IPS-NIHi11 (cell line): ENCODE measurements around the gene GATAD2B.

Experiments
- DNase-seq: peaks from one replicate; pipeline ENCODE4 v3.0.0; 2012; ENCODE audit warnings: mixed read lengths, low spot score

The GATAD2B gene

GRCh38 chr1:153922972-153923925 lies at the start of gene GATAD2B:
Gene GATAD2B, minus strand, starts transcription at chr1:153922972. Its CDS starts 94,625 bp downstream, at chr1:153828347.
- peak; percentile 95 for DNase-seq

DNA sequence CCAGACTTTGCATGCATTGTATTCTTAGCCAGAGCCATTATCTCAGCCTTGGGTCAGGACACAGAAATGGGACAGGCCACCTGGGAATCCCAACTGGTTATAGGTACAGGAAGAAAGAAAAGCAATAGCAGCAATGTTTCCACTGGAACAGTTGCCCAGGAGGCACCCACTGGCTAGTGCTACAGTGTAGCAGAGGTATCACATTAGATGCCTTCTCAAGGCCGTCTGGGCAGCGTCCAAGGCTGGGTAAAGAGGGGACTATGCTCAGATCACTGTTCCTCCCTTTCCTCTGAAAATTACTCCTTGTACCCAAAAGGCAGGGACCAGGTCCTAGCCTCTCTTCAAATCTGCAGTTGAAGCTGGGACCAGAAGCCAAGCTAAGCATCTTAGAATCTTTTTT lies 47.6 kb upstream of the GATAD2B start:
- DNase-seq: no peak

DNA sequence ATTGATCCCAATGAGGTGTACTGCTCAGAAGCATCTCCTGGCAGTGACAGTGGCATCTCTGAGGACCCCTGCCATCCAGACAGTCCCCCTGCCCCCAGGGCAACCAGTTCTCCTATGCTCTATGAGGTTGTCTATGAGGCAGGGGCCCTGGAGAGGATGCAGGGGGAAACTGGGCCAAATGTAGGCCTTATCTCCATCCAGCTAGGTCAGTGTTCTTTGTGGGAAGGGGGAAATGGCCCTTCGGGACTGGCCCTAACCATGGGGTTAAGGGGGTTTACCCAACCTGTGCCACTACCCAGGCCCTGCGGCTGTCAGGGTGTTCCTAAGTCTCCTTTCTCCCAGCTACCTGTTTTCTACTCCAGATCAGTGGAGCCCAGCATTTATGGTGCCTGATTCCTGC lies 46.2 kb upstream of the GATAD2B start:
- DNase-seq: no peak

DNA sequence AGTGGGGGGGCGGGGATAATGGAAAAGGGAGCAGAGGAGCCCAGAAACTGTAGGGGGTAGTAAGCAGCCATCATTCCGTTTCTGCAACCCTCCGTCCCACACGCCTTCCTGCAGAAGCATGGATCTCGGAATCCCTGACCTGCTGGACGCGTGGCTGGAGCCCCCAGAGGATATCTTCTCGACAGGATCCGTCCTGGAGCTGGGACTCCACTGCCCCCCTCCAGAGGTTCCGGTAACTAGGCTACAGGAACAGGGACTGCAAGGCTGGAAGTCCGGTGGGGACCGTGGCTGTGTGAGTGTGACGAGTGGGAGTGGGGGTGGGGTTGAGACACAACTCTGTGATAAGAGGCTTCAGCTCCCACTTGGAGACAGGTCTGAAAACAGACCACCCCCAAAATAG lies 45.6 kb upstream of the GATAD2B start:
- no peak for DNase-seq

- DNase-seq: no peak
These were observed 45.2 kb upstream of the GATAD2B start for GRCh38 chr1:153968000-153968363.

DNA sequence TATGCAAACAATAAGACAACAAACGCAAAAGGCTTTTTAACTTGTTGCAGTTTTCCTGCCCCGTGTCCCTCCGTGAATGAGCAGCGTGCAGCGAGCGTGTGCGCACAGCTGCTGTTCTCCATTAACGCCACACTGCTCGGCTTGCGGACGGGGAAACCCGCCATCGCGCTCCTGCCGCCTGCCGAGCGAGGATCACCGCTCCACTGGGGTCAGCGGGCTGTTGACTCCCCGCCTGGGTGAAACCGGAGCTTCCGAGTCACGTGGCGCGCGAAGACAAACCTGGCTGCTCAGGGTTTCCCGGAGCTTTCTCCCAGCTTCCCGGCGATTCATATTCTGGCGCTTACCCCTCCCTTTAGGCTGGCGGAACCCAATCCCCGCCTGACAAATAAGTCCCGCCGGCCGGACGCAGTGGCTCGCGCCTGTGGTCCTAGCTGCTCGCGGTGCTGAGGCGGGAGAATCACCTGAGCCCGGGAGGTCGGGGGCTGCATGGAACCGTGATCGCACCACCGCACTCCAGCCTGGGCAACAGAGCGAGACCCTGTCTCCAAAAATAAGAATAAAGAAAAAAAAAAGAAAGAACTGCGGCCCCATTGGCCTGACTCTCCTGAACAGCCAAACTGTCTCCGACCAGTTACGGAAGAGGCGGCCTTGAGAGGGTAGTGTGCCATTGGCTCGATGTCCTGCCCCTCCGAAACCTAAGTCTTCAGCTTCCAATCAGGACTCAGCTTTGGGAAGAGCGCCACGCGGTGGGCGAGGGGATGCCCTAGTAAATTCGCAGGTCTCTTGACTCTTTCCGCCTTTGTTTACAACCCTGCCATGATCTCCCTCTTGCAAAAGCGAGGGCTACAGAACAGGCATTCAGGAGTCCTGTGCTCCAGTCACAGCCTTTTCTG lies 44.6 kb upstream of the GATAD2B start, which contains the start of gene CREB3L4:
Gene CREB3L4 (plus strand): TSS at position 796 of the 893 bp plus-strand sequence. CDS start 624 bp downstream, outside the sequence.
- peak; percentile 83 for DNase-seq

GRCh38 chr1:153963850-153964331 lies 41.1 kb upstream of the GATAD2B start:
- DNase-seq: peak; percentile 44

DNA sequence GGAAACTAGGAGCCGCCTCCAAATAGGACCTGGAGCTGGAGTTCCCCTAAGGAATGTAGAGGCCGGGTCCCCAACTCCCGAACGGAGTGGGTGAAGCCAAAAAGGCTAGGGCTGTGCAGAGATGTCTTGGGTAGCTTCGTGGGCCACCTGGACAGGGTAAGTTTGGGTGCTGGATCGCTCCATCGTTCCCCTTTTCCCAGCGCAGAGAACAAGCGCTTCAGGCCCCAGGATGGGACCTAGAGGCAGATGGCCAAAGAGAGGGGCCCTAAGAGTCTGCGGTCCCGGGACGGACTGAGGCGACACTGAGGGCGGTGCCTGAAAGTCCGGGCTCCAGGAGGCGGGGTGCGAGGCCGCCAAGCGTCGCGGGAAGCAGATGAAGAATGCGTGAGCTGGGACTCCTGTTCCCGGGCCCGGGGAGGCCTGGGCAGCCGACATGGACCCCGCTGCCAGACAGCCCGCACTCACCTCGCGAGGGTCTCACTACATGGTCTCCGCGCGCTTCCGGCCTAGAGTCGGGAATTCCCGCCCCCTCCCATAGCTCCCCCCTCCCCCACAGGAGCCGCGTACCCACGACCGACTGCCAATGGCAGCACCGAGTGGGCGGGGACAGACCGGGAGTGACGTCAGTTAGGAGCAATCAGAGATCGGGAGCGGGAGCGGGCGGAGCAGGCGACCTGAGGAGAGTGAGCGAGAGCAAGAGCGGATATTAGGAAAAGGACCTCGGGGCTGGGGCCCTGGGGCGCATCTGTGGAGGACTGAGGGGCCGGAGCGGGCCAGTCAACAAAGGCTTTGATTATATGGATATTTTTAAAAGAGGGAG lies 40.5 kb upstream of the GATAD2B start, which contains the start of gene SLC39A1:
Gene SLC39A1 (minus strand): TSS at position 508 of the 820 bp plus-strand sequence. CDS start 822 bp downstream, outside the sequence.
- DNase-seq: peak; percentile 88

GRCh38 chr1:153962088-153963029 lies 39.6 kb upstream of the GATAD2B start:
- no peak for DNase-seq

DNA sequence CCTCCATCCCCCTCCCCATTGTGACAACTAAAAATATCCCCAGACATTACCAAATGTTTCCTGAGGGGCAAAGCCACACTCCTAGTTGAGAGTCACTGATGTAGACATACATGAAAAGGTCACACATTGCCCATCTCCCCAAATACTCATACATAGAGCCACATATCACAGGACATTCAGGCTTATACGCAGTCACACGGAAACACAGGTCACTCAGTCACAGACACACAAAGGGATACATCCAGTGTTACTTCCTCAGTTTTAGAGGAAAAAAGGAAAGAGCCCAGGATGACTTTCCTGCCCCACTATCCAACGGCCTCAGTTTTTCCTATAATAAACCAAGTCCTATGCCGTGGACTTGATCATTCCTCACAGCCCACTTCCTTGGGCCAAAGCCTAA lies 38.6 kb upstream of the GATAD2B start:
- no peak for DNase-seq

- no peak for DNase-seq
These were observed 37.4 kb upstream of the GATAD2B start for GRCh38 chr1:153960206-153960605.

DNA sequence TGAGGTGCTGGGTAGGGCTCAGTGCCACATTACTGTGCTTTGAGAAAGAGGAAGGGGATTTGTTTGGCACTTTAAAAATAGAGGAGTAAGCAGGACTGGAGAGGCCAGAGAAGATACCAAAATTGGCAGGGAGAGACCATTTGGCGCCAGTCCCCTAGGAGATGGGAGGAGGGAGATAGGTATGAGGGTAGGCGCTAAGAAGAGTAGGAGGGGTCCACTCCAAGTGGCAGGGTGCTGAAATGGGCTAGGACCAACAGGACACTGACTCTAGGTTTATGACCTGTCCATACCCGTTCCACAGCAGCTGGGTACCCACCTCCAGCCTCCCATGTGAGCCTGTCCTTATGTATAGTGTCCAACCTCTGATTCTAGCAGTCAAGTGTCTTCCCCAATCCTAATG lies 36.7 kb upstream of the GATAD2B start:
- DNase-seq: no peak

DNA sequence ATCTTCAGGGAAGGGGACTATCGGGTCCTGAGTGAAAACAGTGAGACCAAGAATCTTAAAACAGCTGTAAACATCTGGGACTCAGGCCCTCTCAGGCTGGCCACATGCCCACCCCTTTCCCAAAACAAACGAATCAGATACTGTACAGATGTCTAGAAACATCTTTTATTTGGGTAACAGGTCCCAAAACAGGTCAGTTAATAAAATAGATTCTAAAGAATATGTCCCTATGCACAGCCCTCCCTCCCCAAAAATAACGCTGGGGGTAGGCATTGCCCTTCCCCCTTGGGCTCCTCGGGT lies 36.1 kb upstream of the GATAD2B start:
- DNase-seq: no peak

- DNase-seq: peak; percentile 96
These were observed 35.6 kb upstream of the GATAD2B start, which contains the start of gene CRTC2 for GRCh38 chr1:153958111-153958960. Gene CRTC2, minus strand, starts transcription at chr1:153958612. Its CDS starts 115 bp downstream, at chr1:153958497.

GRCh38 chr1:153957744-153958110 lies 35.0 kb upstream of the GATAD2B start:
- no peak for DNase-seq

DNA sequence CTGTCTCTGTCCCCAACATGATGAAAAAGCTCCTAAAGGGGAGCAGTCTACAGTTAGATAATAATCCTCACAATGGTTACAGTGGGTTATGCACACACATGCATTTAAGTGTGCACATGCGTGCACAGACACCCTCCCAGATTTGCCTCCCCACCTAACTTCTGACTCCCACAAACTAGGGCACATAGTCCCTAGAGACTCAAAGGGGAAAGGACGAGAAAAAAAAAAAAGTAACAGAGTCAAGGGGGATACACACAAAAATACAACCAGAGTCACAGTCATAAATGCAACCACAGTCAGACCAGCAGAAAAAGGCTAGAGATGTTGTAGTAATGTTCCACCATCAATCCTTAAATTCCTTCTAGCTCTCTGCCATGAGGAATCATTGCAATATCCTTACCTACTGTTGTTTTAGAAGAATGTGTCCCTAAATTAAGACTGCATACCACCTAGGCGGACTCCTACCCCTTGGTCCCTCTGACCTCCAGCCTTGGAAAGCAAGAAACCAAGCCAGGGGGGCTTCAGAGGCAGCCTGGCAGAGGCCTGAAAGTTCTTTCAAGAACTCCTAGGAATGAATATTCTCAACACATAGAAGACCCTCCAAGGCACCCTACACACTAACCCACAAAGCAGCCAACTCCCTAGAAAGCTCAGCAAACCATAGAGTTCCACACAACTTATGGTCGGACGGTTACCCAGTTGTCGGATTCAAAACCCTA lies 34.4 kb upstream of the GATAD2B start:
- DNase-seq: no peak

- no peak for DNase-seq
These were observed 32.1 kb upstream of the GATAD2B start for GRCh38 chr1:153954826-153955225.

GRCh38 chr1:153953859-153954365 lies 31.1 kb upstream of the GATAD2B start:
- no peak for DNase-seq

DNA sequence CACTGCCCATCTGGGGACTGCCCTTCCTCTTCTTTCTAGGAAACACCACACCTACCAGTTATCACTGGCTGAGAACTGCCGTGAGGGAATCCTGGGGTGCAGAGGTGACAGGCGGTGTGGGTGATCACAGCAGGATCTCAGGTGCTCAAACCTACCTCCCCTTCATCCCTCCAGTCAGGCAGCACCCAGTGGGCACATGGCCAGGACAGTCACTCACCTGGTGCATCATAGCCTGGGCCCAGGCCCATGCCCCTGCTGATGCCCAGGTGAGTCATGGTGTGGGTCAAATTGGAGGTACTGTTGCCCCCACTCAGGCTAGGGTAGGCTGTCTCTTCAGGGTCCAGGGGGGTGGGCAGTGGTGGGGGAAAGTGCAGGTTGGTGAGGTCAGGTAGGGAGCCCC lies 29.0 kb upstream of the GATAD2B start:
- no peak for DNase-seq
